RWPE1 (cell line): Measurements from ENCODE around the gene TADA3.

Experiments used
- CTCF ChIA-PET: fragments of 350-600 bp; sonication (Branson Sonifier 250); formaldehyde crosslinking; extraction: SDS; loops from one replicate; lab custom pipeline; 2021; lab: Yijun Ruan, JAX
- POLR2A ChIA-PET: fragments of 400-600 bp; formaldehyde crosslinking; extraction: SDS; loops from one replicate; lab custom pipeline; 2020; ENCODE audit warnings: antibody characterized with exemption; ENCODE audit not compliant: low non-redundant PET; lab: Yijun Ruan, JAX
- DNase-seq: peaks from one replicate; pipeline ENCODE4 v3.0.0; 2012; ENCODE audit warnings: low spot score
- H3K27ac ChIP-seq: fragments of 450-650 bp; 2 replicates; pipeline ENCODE4 v1.5.1; 2017
- CTCF ChIP-seq: fragments of 450-650 bp; conservative IDR thresholded peaks from 2 replicates; pipeline ENCODE4 v1.5.1; 2017; ENCODE audit warnings: low read depth, mild to moderate bottlenecking

The TADA3 gene

GRCh38 chr3:9810433-9810770 lies 18.1 kb upstream of the TADA3 start:
- POLR2A ChIA-PET = no interaction called here
- DNase-seq = no peak
- H3K27ac ChIP-seq = peak overlapping the region; percentile 89
- CTCF ChIA-PET = interaction anchor here (1.0 kb wide), 1 partner anchor 13 kb away, joined by 4 read pairs; no protein-coding TSS in a partner anchor
- TF ChIP-seq CTCF = no peak

- TF ChIP-seq CTCF = no peak
- H3K27ac ChIP-seq = peak within 1 kb of the TSS; percentile 89
- no peak for DNase-seq
- POLR2A ChIA-PET = no interaction called here
- CTCF ChIA-PET = interaction anchor here (1.0 kb wide), 1 partner anchor 13 kb away, joined by 4 read pairs; no protein-coding TSS in a partner anchor
Measured at GRCh38 chr3:9809615-9810432, 17.6 kb upstream of the TADA3 start, which contains the start of gene TTLL3. TTLL3 (plus strand) TSS chr3:9810262; CDS start chr3:9810662, 400 bp downstream.

- no peak for TF ChIP-seq CTCF
- ChIA-PET POLR2A (no interaction called here), CTCF (interaction anchor here (1.0 kb wide), 1 partner anchor 14 kb away, joined by 4 read pairs; no protein-coding TSS in a partner anchor)
- H3K27ac ChIP-seq = peak overlapping the region; percentile 89
- DNase-seq = no peak
Measured at GRCh38 chr3:9809239-9809614, 17.0 kb upstream of the TADA3 start.

- CTCF ChIA-PET = no interaction called here
Measured at GRCh38 chr3:9808345-9809037, 16.2 kb upstream of the TADA3 start.

GRCh38 chr3:9807981-9808344 lies 15.7 kb upstream of the TADA3 start:
- peak overlapping the region; percentile 89 for H3K27ac ChIP-seq
- ChIA-PET CTCF (no interaction called here), POLR2A (no interaction called here)
- DNase-seq = no peak
- no peak for TF ChIP-seq CTCF

More at GRCh38 chr3:9808345-9809037, 16.2 kb upstream of the TADA3 start:
- H3K27ac ChIP-seq = peak overlapping the region; percentile 89
- POLR2A ChIA-PET = no interaction called here
- TF ChIP-seq CTCF = peak; percentile 52
- DNase-seq = no peak

- ChIA-PET CTCF (interaction anchor here (0.7 kb wide), 1 partner anchor 74 kb away, joined by 3 read pairs; no protein-coding TSS in a partner anchor), POLR2A (no interaction called here)
- DNase-seq = no peak
- peak overlapping the region; percentile 46 for H3K27ac ChIP-seq
- no peak for TF ChIP-seq CTCF
Measured at GRCh38 chr3:9806688-9807589, 14.7 kb upstream of the TADA3 start.
